Gastrocnemius medialis (tissue), 4 donors: ENCODE results near the gene TOMM40L. TPM values are rescaled to one million over a fixed set of nuclear protein-coding genes. Genes with fewer than 3 reads are reported as not detected.

Experiments used
- ATAC-seq, 2 donors: fragments of 150-250 bp; one replicate each; pipeline ENCODE4 v1.9.1; 2016
- DNase-seq, 2 donors: peaks; one replicate each; pipeline ENCODE4 v3.0.0-alpha.2; 2019
- H3K27ac ChIP-seq, 4 donors: fragments of 200-600 bp; sonication (generic); 1 replicate in 1 of 4; 2 replicates in 3 of 4; pipeline ENCODE4 v1.5.1; 2016 to 2018; ENCODE audit warnings: mild to moderate bottlenecking in 2 of 4, moderate library complexity in 1 of 4
- H3K27me3 ChIP-seq, 3 donors: fragments of 200-600 bp; sonication (generic) in 2 of 3; 1 replicate in 1 of 3; 2 replicates in 2 of 3; pipeline versions ENCODE4 v1.5.1 to v1.6.0; 2016 to 2019; ENCODE audit warnings: mild to moderate bottlenecking in 1 of 3, moderate library complexity in 1 of 3
- H3K36me3 ChIP-seq, 2 donors: fragments of 200-600 bp; sonication (generic) in 1 of 2; one replicate each; pipeline ENCODE4 v1.5.1; 2017 to 2018
- H3K4me1 ChIP-seq, 2 donors: fragments of 200-600 bp; sonication (generic) in 1 of 2; one replicate each; pipeline ENCODE4 v1.5.1; 2016 to 2017; ENCODE audit warnings: mild to moderate bottlenecking in 2 of 2
- H3K4me3 ChIP-seq, 4 donors: fragments of 200-600 bp; sonication (generic) in 3 of 4; 1 replicate in 1 of 4; 2 replicates in 3 of 4; pipeline ENCODE4 v1.5.1; 2016 to 2019; ENCODE audit warnings: mild to moderate bottlenecking in 2 of 4
- H3K9me3 ChIP-seq, 3 donors: fragments of 200-600 bp; sonication (generic) in 2 of 3; 1 replicate in 1 of 3; 2 replicates in 2 of 3; pipeline ENCODE4 v1.5.1; 2016 to 2019
- CTCF ChIP-seq, 5 experiments: fragments of 450-650 bp in 3 of 5; fragments of 200-600 bp in 2 of 5; sonication (generic) in 2 of 5; IDR thresholded peaks in 4 of 5; conservative IDR thresholded peaks in 1 of 5; 1 replicate in 4 of 5; 2 replicates in 1 of 5; pipeline ENCODE4 v1.5.1; 2016 to 2019; ENCODE audit warnings: antibody characterized with exemption in 5 of 5, mild to moderate bottlenecking in 3 of 5, moderate library complexity in 3 of 5
- POLR2A ChIP-seq, 2 donors: fragments of 450-650 bp; IDR thresholded peaks; one replicate each; pipeline ENCODE4 v1.6.1; 2017; ENCODE audit warnings: antibody characterized with exemption in 2 of 2, mild to moderate bottlenecking in 2 of 2, moderate library complexity in 2 of 2
- in situ Hi-C, 4 donors: fragments of 200-750 bp; cut with MboI; loops; one replicate each; pipeline versions ENCODE4 v1.15.0 to v1.8.0; 2017; ENCODE audit warnings: low sequenced_read_pairs in 4 of 4
- intact Hi-C: fragments of 100-400 bp; cut with DNase I; formaldehyde crosslinking; loops from one replicate; pipeline ENCODE4 v1.15.1; 2023; ENCODE audit warnings: low total_unique reads
- total RNA-seq, 4 donors: library from RNA; depleted of rRNA; stranded (reverse); fragments of >200 nt; gene quantifications; one replicate each; pipeline versions ENCODE4 v1.1.0 to v1.2.3, GENCODE V29; 2016

TOMM40L gene
- total RNA-seq: 10 to 100 TPM in 3 of 4 donors, 1 to 10 TPM in 1; 8.3 to 22.7 (median 16.9) TPM

DNA sequence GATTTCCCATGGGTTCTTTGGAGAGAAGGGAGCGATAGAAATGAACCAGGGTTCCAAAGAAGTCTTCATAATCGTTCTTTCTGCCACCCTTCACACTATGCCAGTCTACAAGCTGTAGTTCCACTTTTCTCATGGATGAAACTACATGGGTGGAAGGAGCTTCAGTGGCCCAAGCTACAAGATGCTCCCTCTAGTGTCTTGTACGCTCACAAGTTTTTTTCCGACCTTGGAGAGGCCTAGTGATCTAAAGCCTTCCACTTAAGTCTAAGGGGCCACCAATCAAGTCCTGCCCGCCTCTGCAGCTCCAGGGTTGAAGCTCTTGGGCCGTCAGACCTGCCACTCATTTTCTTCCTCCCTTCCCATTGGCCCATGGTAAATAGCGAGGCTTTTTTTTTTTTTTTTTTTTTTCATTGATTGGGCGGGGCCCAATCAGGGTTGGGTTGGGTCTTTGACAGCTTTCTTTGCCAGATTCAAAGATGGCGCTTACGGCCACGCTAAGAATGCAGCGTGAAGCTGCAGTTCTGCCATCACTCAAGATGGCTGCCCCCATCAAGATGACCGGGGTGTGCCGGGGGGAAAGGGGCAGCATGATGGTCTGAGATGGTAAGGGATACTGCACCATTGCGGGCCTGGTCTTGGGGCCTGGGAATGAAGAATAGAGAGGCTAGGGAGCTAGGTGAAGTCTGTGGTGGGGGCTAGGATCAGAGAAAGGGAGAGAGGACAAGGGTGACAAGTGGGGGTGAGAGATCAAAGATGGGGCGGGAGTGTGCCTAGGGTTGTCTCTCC, at the start of gene TOMM40L:
TSS of gene TOMM40L (plus strand) at position 527 of the 786 bp plus-strand sequence. CDS start 430 bp downstream, outside the sequence.
- peak; percentile 95 to 98 for DNase-seq
- peak within 1 kb of the TSS; percentile 62 to 93 (median 87) for H3K4me3 ChIP-seq
- peak within 1 kb of the TSS; percentile 76 to 92 (median 90) for H3K27ac ChIP-seq
- H3K4me1 ChIP-seq: peaks cover 14 to 21% of the 10 kb centered on the region in 2 donors
- TF ChIP-seq CTCF (IDR thresholded peaks at IDR 0.05 in 4 of 5, conservative IDR thresholded peaks at IDR 0.05 in 1 of 5) (peak; percentile 47 to 64 (median 53)), POLR2A (IDR thresholded peaks at IDR 0.05) (peak; percentile 21 to 27)
- H3K36me3 ChIP-seq: peaks cover 0 to 28% of the 10 kb centered on the region in 2 donors
- intact Hi-C loops: loop anchor here (1.0 to 5.0 kb wide), 7 partner anchors 16 to 108 kb away; partner anchors contain the start of genes DEDD, NDUFS2, NIT1 and PFDN2
- in situ Hi-C loops: loop anchor here (5.0 to 10.0 kb wide), 5 partner anchors 51 to 162 kb away; partner anchors contain the start of genes B4GALT3 (in 1 of the 4) and SDHC (in 1 of the 4)
- ATAC-seq: peak; percentile 96 to 98
- H3K9me3 ChIP-seq: no peaks in the 10 kb centered on the region
- H3K27me3 ChIP-seq: no peaks in the 10 kb centered on the region

DNA sequence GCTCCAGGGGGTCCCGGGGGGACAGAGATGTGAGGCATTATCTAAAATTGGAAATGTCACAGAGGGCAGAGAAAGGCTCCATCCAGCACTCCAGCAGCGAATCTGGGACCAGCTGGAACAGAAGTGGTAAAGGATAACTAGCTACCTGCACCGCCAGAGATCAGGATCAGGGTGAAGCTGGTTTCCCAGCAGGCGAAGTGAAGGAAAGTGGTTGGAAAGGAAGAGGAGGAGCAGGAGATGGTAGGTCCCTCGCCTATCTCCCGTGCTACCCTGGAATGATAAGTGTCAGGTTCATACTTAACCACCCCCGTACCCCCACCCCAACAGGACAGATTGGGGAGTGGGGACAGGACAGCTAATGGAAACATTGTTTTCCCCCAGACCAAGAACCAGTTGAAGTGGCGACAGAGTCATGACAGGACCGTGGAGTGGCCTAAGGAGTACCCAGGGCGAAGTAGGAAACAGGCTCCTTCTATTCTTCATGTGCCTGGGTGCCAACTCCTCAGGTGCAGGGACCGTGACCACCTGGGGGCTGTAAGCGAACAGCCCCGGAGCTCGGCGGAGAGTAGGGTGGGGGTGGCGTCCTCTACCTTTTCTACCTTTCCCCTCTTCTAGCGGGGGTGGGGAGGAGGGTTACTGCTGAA, 49.3 kb upstream of the TOMM40L start:
- ATAC-seq: peak; percentile 8 to 16
- TF ChIP-seq CTCF (IDR thresholded peaks at IDR 0.05 in 4 of 5, conservative IDR thresholded peaks at IDR 0.05 in 1 of 5) (no peak), POLR2A (IDR thresholded peaks at IDR 0.05) (no peak)

GRCh38 chr1:161177112-161177935, 48.5 kb upstream of the TOMM40L start, which contains the start of gene B4GALT3:
Gene B4GALT3, minus strand, starts transcription at chr1:161177507. Its CDS starts 1,447 bp downstream, at chr1:161176060.
- peak within 1 kb of the TSS; percentile 87 to 91 (median 89) for H3K27ac ChIP-seq
- in situ Hi-C loops: loop anchor here in 1 of 4 donors (10.0 to 25.0 kb wide), 2 partner anchors 47 to 585 kb away; partner anchors contain the start of genes APOA2, ATF6 and TOMM40L
- H3K4me1 ChIP-seq: peaks cover 18 to 21% of the 10 kb centered on the region in 2 donors
- intact Hi-C loops: loop anchor here (1.0 kb wide), 1 partner anchor 11 kb away; the partner anchor contains the start of gene PPOX
- peaks cover 0 to 29% of the 10 kb centered on the region in 2 donors for H3K36me3 ChIP-seq
- peak; percentile 90 to 93 for TF ChIP-seq POLR2A (IDR thresholded peaks at IDR 0.05)
- TF ChIP-seq CTCF (IDR thresholded peaks at IDR 0.05 in 4 of 5, conservative IDR thresholded peaks at IDR 0.05 in 1 of 5): no peak
- H3K4me3 ChIP-seq: peak within 1 kb of the TSS; percentile 72 to 92 (median 80)
- H3K9me3 ChIP-seq: no peaks in the 10 kb centered on the region
- no peaks in the 10 kb centered on the region for H3K27me3 ChIP-seq
- peak; percentile 92 to 94 for ATAC-seq
- DNase-seq: peak; percentile 84 to 85

More for the DNA sequence above, 49.3 kb upstream of the TOMM40L start:
- intact Hi-C loops: loop anchor here (1.0 kb wide), 2 partner anchors 10 to 26 kb away; partner anchors contain the start of genes NDUFS2 and PPOX
- peak overlapping the region; percentile 87 to 91 (median 89) for H3K27ac ChIP-seq
- no peaks in the 10 kb centered on the region for H3K9me3 ChIP-seq
- in situ Hi-C loops: loop anchor here in 1 of 4 donors (10.0 to 25.0 kb wide), 2 partner anchors 48 to 586 kb away; partner anchors contain the start of genes APOA2, ATF6 and TOMM40L
- peak overlapping the region; percentile 72 to 92 (median 80) for H3K4me3 ChIP-seq
- H3K27me3 ChIP-seq: no peaks in the 10 kb centered on the region
- DNase-seq: no peak
- H3K36me3 ChIP-seq: peaks cover 0 to 36% of the 10 kb centered on the region in 2 donors
- H3K4me1 ChIP-seq: peaks cover 19 to 23% of the 10 kb centered on the region in 2 donors

GRCh38 chr1:161177936-161178244, 48.0 kb upstream of the TOMM40L start:
- Histone ChIP-seq H3K4me3 (peak overlapping the region; percentile 72 to 92 (median 80)), H3K27me3 (no peaks in the 10 kb centered on the region), H3K4me1 (peaks cover 13 to 16% of the 10 kb centered on the region in 2 donors), H3K27ac (peak overlapping the region; percentile 87 to 91 (median 89)), H3K9me3 (no peaks in the 10 kb centered on the region), H3K36me3 (peaks cover 0 to 26% of the 10 kb centered on the region in 2 donors)
- intact Hi-C loops (loop anchor here (1.0 kb wide), 1 partner anchor 12 kb away; the partner anchor contains the start of gene PPOX), in situ Hi-C loops (loop anchor here in 1 of 4 donors (10.0 to 25.0 kb wide), 2 partner anchors 47 to 584 kb away; partner anchors contain the start of genes APOA2, ATF6 and TOMM40L)
- DNase-seq (no peak), ATAC-seq (no peak)
- TF ChIP-seq POLR2A (IDR thresholded peaks at IDR 0.05): no peak
- TF ChIP-seq CTCF (IDR thresholded peaks at IDR 0.05 in 4 of 5, conservative IDR thresholded peaks at IDR 0.05 in 1 of 5): no peak
